ENCODE measurements around the gene SLC9A9.
"Not testable (repeated sequence)": the region's sequence is repeated elsewhere in the genome, so short reads cannot be mapped to it uniquely, and the experiment has no call there.

SLC9A9 gene

GRCh38 chr3:143808030-143808429 lies 40.2 kb downstream of the SLC9A9 start:
- DNase-seq: no peak

- no peak for DNase-seq
These were observed 42.2 kb downstream of the SLC9A9 start for GRCh38 chr3:143806038-143806437.

- not testable (repeated sequence) for DNase-seq
These were observed 42.8 kb downstream of the SLC9A9 start for GRCh38 chr3:143805476-143805875.

GRCh38 chr3:143801046-143801445 lies 47.2 kb downstream of the SLC9A9 start:
- not testable (repeated sequence) for DNase-seq

- DNase-seq: not testable (repeated sequence)
These were observed 50.1 kb downstream of the SLC9A9 start for GRCh38 chr3:143798151-143798550.

GRCh38 chr3:143795874-143796273 lies 52.4 kb downstream of the SLC9A9 start:
- no peak for DNase-seq

GRCh38 chr3:143794793-143795462 lies 53.3 kb downstream of the SLC9A9 start:
- DNase-seq: no peak

- DNase-seq: no peak
These were observed 54.3 kb downstream of the SLC9A9 start for GRCh38 chr3:143793971-143794370.

GRCh38 chr3:143791386-143791785 lies 56.9 kb downstream of the SLC9A9 start:
- DNase-seq: no peak

- DNase-seq: no peak
These were observed 61.8 kb downstream of the SLC9A9 start for GRCh38 chr3:143786219-143787191.

- DNase-seq: no peak
These were observed 63.8 kb downstream of the SLC9A9 start for GRCh38 chr3:143784446-143784845.

GRCh38 chr3:143783851-143784370 lies 64.4 kb downstream of the SLC9A9 start:
- no peak for DNase-seq

GRCh38 chr3:143775459-143775858 lies 72.8 kb downstream of the SLC9A9 start:
- DNase-seq: peak; percentile 67

- no peak for DNase-seq
These were observed 76.3 kb downstream of the SLC9A9 start for GRCh38 chr3:143771939-143772338.

- no peak for DNase-seq
These were observed 77.0 kb downstream of the SLC9A9 start for GRCh38 chr3:143771258-143771657.

- no peak for DNase-seq
These were observed 77.9 kb downstream of the SLC9A9 start for GRCh38 chr3:143770391-143770790.

GRCh38 chr3:143769616-143770015 lies 78.7 kb downstream of the SLC9A9 start:
- DNase-seq: no peak

- no peak for DNase-seq
These were observed 83.4 kb downstream of the SLC9A9 start for GRCh38 chr3:143764840-143765239.

GRCh38 chr3:143763564-143764162 lies 84.6 kb downstream of the SLC9A9 start:
- DNase-seq: no peak

GRCh38 chr3:143757691-143758090 lies 90.6 kb downstream of the SLC9A9 start:
- DNase-seq: no peak

- no peak for DNase-seq
These were observed 92.3 kb downstream of the SLC9A9 start for GRCh38 chr3:143755978-143756377.

GRCh38 chr3:143754090-143754489 lies 94.2 kb downstream of the SLC9A9 start:
- DNase-seq: no peak

- DNase-seq: no peak
These were observed 94.8 kb downstream of the SLC9A9 start for GRCh38 chr3:143753456-143753855.
